Hepatocyte (in vitro differentiated cells): Measurements from ENCODE around the gene MYL7. TPM values are rescaled to one million over a fixed set of nuclear protein-coding genes. Genes with fewer than 3 reads are reported as not detected.

Experiments used
- DNase-seq: peaks from one replicate; pipeline ENCODE4 v3.0.0-alpha.2; 2016; ENCODE audit warnings: low spot score
- H2AFZ ChIP-seq: fragments of 200-600 bp; sonication (generic); 2 replicates; pipeline ENCODE4 v1.6.0; 2016; ENCODE audit warnings: antibody characterized with exemption, mild to moderate bottlenecking
- H3K27ac ChIP-seq: fragments of 200-600 bp; sonication (generic); 2 replicates; pipeline ENCODE4 v1.5.1; 2016; ENCODE audit warnings: mild to moderate bottlenecking
- H3K27me3 ChIP-seq: fragments of 200-600 bp; sonication (generic); 2 replicates; pipeline ENCODE4 v1.6.1; 2016
- H3K36me3 ChIP-seq: fragments of 200-600 bp; sonication (generic); replicated peaks from 2 replicates; pipeline ENCODE4 v1.5.1; 2016; ENCODE audit warnings: low read depth; ENCODE audit not compliant: insufficient read depth
- H3K4me1 ChIP-seq: fragments of 200-600 bp; sonication (generic); 2 replicates; pipeline ENCODE4 v1.5.1; 2016; ENCODE audit warnings: mild to moderate bottlenecking, moderate library complexity; ENCODE audit not compliant: insufficient read depth
- H3K4me2 ChIP-seq: fragments of 200-600 bp; sonication (generic); 2 replicates; pipeline ENCODE4 v1.6.0; 2016
- H3K4me3 ChIP-seq: fragments of 200-600 bp; sonication (generic); 2 replicates; pipeline ENCODE4 v1.5.1; 2016; ENCODE audit warnings: mild to moderate bottlenecking
- H3K79me2 ChIP-seq: fragments of 200-600 bp; sonication (generic); 2 replicates; pipeline ENCODE4 v1.6.0; 2017; ENCODE audit warnings: mild to moderate bottlenecking
- H3K9me2 ChIP-seq: fragments of 200-600 bp; sonication (generic); replicated peaks from 2 replicates; pipeline ENCODE4 v1.6.0; 2017; ENCODE audit warnings: mild to moderate bottlenecking; ENCODE audit not compliant: insufficient read depth
- H3K9me3 ChIP-seq: fragments of 200-600 bp; sonication (generic); 2 replicates; pipeline ENCODE4 v1.5.1; 2016; ENCODE audit warnings: low read depth, mild to moderate bottlenecking
- H4K20me1 ChIP-seq: fragments of 200-600 bp; sonication (generic); 2 replicates; pipeline ENCODE4 v1.6.0; 2016; ENCODE audit warnings: mild to moderate bottlenecking; ENCODE audit not compliant: insufficient read depth, poor library complexity, severe bottlenecking
- CTCF ChIP-seq: fragments of 200-600 bp; sonication (generic); IDR thresholded peaks from 2 replicates; pipeline ENCODE4 v1.5.1; 2016; ENCODE audit warnings: antibody characterized with exemption, mild to moderate bottlenecking; ENCODE audit not compliant: poor library complexity
- EZH2 ChIP-seq: fragments of 200-600 bp; sonication (generic); IDR thresholded peaks from 2 replicates; pipeline ENCODE4 v1.6.1; 2016; ENCODE audit warnings: antibody characterized with exemption, mild to moderate bottlenecking, borderline replicate concordance
- EZH2phosphoT487 ChIP-seq: fragments of 200-600 bp; sonication (generic); IDR thresholded peaks from one replicate; pipeline ENCODE4 v1.6.1; 2018; ENCODE audit warnings: antibody characterized with exemption, mild to moderate bottlenecking, low read depth, moderate library complexity; ENCODE audit not compliant: unreplicated experiment, severe bottlenecking
- WGBS: methylation state at CpG from one replicate; pipeline ENCODE4 v1.1.6; 2016; ENCODE audit warnings: low lambda C conversion rate; ENCODE audit errors: missing lambda C conversion rate; 5-methylcytosine and 5-hydroxymethylcytosine counted together
- polyA plus RNA-seq: library from polyadenylated mRNA; unstranded; fragments of >200 nt; fragmentation: Nextera tagmentation; extraction: Ambion mirVana; gene quantifications from 2 replicates; pipeline ENCODE4 v1.2.1, GENCODE V29; 2016
- total RNA-seq: library from RNA; depleted of rRNA; stranded (reverse); fragments of >200 nt; gene quantifications from 2 replicates; pipeline ENCODE4 v1.2.3, GENCODE V29; 2014

MYL7 gene
- total and polyA plus RNA-seq, 2 experiments from 2014 or later, result 5.2 to 8.9 TPM

GRCh38 chr7:44121761-44122420 is 19.2 kb downstream of the MYL7 start:
- Histone ChIP-seq H2AFZ (no peak overlapping the region), H3K4me2 (peak overlapping the region; percentile 85), H3K4me3 (no peak overlapping the region), H3K27me3 (no peaks in the 10 kb centered on the region), H4K20me1 (no peaks in the 10 kb centered on the region), H3K27ac (no peak overlapping the region), H3K79me2 (peaks cover 33% of the 10 kb centered on the region), H3K4me1 (peaks cover 10% of the 10 kb centered on the region), H3K36me3 (no peaks in the 10 kb centered on the region), H3K9me2 (no peaks in the 10 kb centered on the region), H3K9me3 (no peaks in the 10 kb centered on the region)
- no peak for DNase-seq
- TF ChIP-seq EZH2phosphoT487 (no peak), CTCF (no peak), EZH2 (no peak)
- WGBS, result 96% methylated on average over 12 of the region's 12 CpGs

- 89% methylated on average over 6 of the region's 6 CpGs for WGBS
- no peaks in the 10 kb centered on the region for H3K36me3 ChIP-seq
- no peak overlapping the region for H3K4me3 ChIP-seq
- H3K4me1 ChIP-seq, result peaks cover 10% of the 10 kb centered on the region
- DNase-seq, result no peak
- H3K9me2 ChIP-seq, result no peaks in the 10 kb centered on the region
- no peaks in the 10 kb centered on the region for H3K27me3 ChIP-seq
- TF ChIP-seq CTCF, result no peak
- no peaks in the 10 kb centered on the region for H3K9me3 ChIP-seq
- H3K79me2 ChIP-seq, result peaks cover 33% of the 10 kb centered on the region
- no peaks in the 10 kb centered on the region for H4K20me1 ChIP-seq
- no peak overlapping the region for H3K4me2 ChIP-seq
- H3K27ac ChIP-seq, result no peak overlapping the region
- no peak overlapping the region for H2AFZ ChIP-seq
Measured at GRCh38 chr7:44120395-44120794, 20.7 kb downstream of the MYL7 start.

- no peaks in the 10 kb centered on the region for H3K9me2 ChIP-seq
- peaks cover 33% of the 10 kb centered on the region for H3K79me2 ChIP-seq
- H3K4me3 ChIP-seq, result no peak overlapping the region
- no peak overlapping the region for H2AFZ ChIP-seq
- H3K27ac ChIP-seq, result no peak overlapping the region
- DNase-seq, result no peak
- WGBS, result 94% methylated on average over 8 of the region's 8 CpGs
- no peaks in the 10 kb centered on the region for H4K20me1 ChIP-seq
- H3K9me3 ChIP-seq, result no peaks in the 10 kb centered on the region
- H3K36me3 ChIP-seq, result no peaks in the 10 kb centered on the region
- H3K27me3 ChIP-seq, result no peaks in the 10 kb centered on the region
- peaks cover 10% of the 10 kb centered on the region for H3K4me1 ChIP-seq
- no peak for TF ChIP-seq CTCF
- no peak for TF ChIP-seq EZH2phosphoT487
- TF ChIP-seq EZH2, result no peak
- no peak overlapping the region for H3K4me2 ChIP-seq
Measured at GRCh38 chr7:44119829-44120380, 21.2 kb downstream of the MYL7 start.
